ENCODE data around the gene EVX1. TPM values are rescaled to one million over a fixed set of nuclear protein-coding genes. Genes with fewer than 3 reads are reported as not detected.

EVX1 gene
- polyA plus RNA-seq, 1 donor = not detected

- H3K36me3 ChIP-seq (ENCODE audit: control insufficient read depth, insufficient read depth, low read length) = no peaks in the 10 kb centered on the region
- H3K27me3 ChIP-seq (ENCODE audit: control insufficient read depth, insufficient read depth, low read length) = peaks cover 93% of the 10 kb centered on the region
- H3K4me1 ChIP-seq (ENCODE audit: control insufficient read depth, insufficient read depth, low read length) = peaks cover 26% of the 10 kb centered on the region
- no peak overlapping the region for H3K27ac ChIP-seq (ENCODE audit: low read length)
- no peak for DNase-seq
- H3K4me3 ChIP-seq (ENCODE audit: low read length) = no peak overlapping the region
- WGBS (ENCODE audit: insufficient coverage, low lambda C conversion rate) = no CpG with 5 or more reads among the region's 8 CpGs
- H3K9me3 ChIP-seq (ENCODE audit: control insufficient read depth, low read depth, low read length) = peaks cover 9% of the 10 kb centered on the region
Measured at GRCh38 chr7:27214239-27214950, 28.2 kb upstream of the EVX1 start.

DNA sequence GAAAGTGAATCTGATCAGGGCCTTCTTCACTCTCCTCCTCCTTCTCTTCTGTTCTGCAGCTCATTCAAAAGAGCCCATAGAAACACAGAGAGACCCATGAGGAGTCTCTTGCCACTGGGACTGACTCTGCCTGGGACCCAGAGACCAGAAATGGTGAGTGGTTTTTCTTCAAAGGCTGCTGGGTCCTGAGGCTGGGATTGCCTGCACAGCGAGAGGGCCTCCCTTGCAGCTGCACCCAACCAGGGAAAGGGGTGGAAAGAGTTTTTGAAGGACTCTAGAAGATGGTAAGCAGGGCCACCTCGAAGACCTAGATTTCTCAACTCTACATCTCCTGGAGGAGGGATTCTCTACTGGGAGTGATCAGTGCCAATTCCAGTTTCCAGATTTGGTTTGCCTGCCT lies 27.2 kb upstream of the EVX1 start:
- DNase-seq = no peak
- no CpG with 5 or more reads among the region's 2 CpGs for WGBS (ENCODE audit: insufficient coverage, low lambda C conversion rate)
- Histone ChIP-seq H3K4me1 (ENCODE audit: control insufficient read depth, insufficient read depth, low read length) (peaks cover 16% of the 10 kb centered on the region), H3K27ac (ENCODE audit: low read length) (no peak overlapping the region), H3K36me3 (ENCODE audit: control insufficient read depth, insufficient read depth, low read length) (no peaks in the 10 kb centered on the region), H3K9me3 (ENCODE audit: control insufficient read depth, low read depth, low read length) (peaks cover 9% of the 10 kb centered on the region), H3K27me3 (ENCODE audit: control insufficient read depth, insufficient read depth, low read length) (peaks cover 93% of the 10 kb centered on the region), H3K4me3 (ENCODE audit: low read length) (no peak overlapping the region)

DNA sequence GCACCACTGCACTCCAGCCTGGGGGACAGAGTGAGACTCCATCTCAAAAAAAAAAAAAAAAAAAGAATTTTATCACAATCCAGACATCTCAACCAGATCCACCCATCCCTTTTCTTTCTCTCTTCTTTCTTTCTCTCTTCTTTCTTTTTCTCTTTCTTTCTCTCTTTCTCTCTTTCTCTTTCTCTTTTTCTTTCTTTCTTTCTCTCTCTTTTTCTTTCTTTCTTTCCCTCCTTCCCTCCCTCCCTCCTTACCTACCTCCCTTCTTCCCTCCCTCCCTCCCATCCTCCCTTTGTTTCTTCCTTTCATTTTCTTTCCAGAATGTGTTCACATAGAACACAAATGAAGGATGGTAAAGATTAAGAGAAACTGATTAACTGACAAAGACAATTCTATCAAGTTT lies 24.7 kb upstream of the EVX1 start:
- peaks cover 9% of the 10 kb centered on the region for H3K9me3 ChIP-seq (ENCODE audit: control insufficient read depth, low read depth, low read length)
- no peaks in the 10 kb centered on the region for H3K36me3 ChIP-seq (ENCODE audit: control insufficient read depth, insufficient read depth, low read length)
- H3K27me3 ChIP-seq (ENCODE audit: control insufficient read depth, insufficient read depth, low read length) = peaks cover 91% of the 10 kb centered on the region
- no peak overlapping the region for H3K4me3 ChIP-seq (ENCODE audit: low read length)
- H3K27ac ChIP-seq (ENCODE audit: low read length) = no peak overlapping the region
- DNase-seq = no peak
- H3K4me1 ChIP-seq (ENCODE audit: control insufficient read depth, insufficient read depth, low read length) = no peaks in the 10 kb centered on the region

GRCh38 chr7:27219821-27220220 lies 22.8 kb upstream of the EVX1 start:
- H3K4me1 ChIP-seq (ENCODE audit: control insufficient read depth, insufficient read depth, low read length) = no peaks in the 10 kb centered on the region
- H3K27ac ChIP-seq (ENCODE audit: low read length) = no peak overlapping the region
- H3K4me3 ChIP-seq (ENCODE audit: low read length) = no peak overlapping the region
- WGBS (ENCODE audit: insufficient coverage, low lambda C conversion rate) = no CpG with 5 or more reads among the region's 4 CpGs
- DNase-seq = no peak
- H3K36me3 ChIP-seq (ENCODE audit: control insufficient read depth, insufficient read depth, low read length) = no peaks in the 10 kb centered on the region
- peaks cover 90% of the 10 kb centered on the region for H3K27me3 ChIP-seq (ENCODE audit: control insufficient read depth, insufficient read depth, low read length)
- no peaks in the 10 kb centered on the region for H3K9me3 ChIP-seq (ENCODE audit: control insufficient read depth, low read depth, low read length)

DNA sequence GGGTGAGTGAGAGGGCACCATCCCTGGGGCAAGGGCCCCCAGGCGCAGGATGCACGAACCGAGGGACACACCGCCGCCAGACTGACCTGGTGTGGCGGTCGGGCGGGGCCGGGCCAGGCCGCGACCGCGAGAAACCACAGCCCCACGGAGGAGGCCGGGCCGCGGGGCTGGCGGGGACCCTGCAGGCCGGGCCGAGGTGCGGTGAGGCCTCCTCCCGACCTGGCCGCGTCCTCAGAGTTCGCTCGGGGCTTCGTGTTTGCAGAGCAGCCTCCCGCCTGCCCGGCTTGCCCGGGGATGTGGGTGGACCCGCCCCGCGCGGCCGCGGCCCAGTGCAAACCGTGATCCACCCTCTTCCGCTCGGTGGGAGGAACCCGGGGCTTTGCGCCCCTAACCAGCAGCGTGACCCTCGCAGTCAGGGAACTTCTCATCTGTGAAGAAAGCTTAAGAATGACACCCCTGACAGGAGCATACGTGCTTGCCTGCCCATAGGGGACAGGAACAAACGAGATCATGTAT lies 22.1 kb upstream of the EVX1 start:
- H3K27me3 ChIP-seq (ENCODE audit: control insufficient read depth, insufficient read depth, low read length) = peaks cover 90% of the 10 kb centered on the region
- no peaks in the 10 kb centered on the region for H3K36me3 ChIP-seq (ENCODE audit: control insufficient read depth, insufficient read depth, low read length)
- no peaks in the 10 kb centered on the region for H3K4me1 ChIP-seq (ENCODE audit: control insufficient read depth, insufficient read depth, low read length)
- DNase-seq = no peak
- WGBS (ENCODE audit: insufficient coverage, low lambda C conversion rate) = no CpG with 5 or more reads among the region's 45 CpGs
- no peak overlapping the region for H3K4me3 ChIP-seq (ENCODE audit: low read length)
- peaks cover 3% of the 10 kb centered on the region for H3K9me3 ChIP-seq (ENCODE audit: control insufficient read depth, low read depth, low read length)
- H3K27ac ChIP-seq (ENCODE audit: low read length) = no peak overlapping the region

DNA sequence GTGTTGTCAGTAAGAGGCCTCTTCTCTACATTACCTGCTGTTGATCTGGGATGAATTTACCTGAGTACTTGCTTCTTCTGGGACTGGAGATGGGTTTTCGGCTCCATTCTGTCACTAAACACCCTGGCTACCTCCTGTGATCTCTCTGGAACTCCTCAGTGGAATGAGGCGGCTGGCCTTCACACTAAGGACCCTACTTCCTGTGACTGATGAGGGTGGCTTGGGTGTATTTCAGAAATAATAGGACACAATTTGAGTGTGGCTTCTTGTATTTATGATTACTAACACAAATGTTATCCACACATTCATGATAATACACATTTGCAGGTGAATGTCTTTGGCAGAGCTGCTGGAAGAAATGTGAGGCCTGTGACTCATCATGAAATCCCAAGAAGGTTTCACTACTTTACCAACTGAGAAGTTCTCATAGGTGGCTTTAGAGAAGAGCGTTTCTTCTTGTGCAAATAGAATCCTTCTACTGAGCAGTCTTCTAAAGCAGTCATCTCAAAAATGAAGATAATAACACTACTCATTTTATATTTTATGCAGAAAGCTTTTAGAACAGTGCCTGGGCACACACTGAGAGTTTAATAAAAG lies 21.3 kb upstream of the EVX1 start:
- no CpG with 5 or more reads among the region's 3 CpGs for WGBS (ENCODE audit: insufficient coverage, low lambda C conversion rate)
- Histone ChIP-seq H3K4me1 (ENCODE audit: control insufficient read depth, insufficient read depth, low read length) (no peaks in the 10 kb centered on the region), H3K4me3 (ENCODE audit: low read length) (no peak overlapping the region), H3K27ac (ENCODE audit: low read length) (no peak overlapping the region), H3K36me3 (ENCODE audit: control insufficient read depth, insufficient read depth, low read length) (no peaks in the 10 kb centered on the region), H3K27me3 (ENCODE audit: control insufficient read depth, insufficient read depth, low read length) (peaks cover 90% of the 10 kb centered on the region), H3K9me3 (ENCODE audit: control insufficient read depth, low read depth, low read length) (peaks cover 5% of the 10 kb centered on the region)
- no peak for DNase-seq

DNA sequence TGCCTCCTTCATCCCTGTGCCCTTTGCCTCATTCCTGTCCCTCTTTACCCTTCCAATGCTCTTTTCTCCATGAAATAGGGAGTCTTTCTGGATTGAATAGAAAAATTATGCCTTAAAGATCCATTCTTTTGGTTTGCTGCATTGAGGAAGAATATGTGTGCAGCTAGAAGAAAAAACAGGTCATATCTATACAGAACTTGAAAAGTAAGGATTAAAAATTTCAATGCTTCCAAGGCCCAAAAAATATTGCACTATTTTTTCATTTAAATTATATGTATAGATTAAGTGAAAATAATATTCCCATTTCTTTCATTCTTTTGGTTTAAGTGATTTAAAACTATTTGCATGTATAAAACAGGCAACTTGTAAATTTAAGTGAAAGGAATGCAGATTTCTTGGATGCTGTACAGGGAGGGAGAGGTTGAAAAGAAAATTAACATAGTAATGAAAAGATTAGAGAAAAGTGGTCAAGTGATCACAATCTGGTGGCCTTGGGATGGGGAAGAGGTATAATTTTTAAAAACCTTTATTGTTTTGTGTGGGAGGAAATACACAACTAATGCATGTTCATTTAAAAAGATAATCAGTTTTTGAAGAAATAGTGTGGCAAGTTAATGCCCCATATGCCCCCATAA lies 18.5 kb upstream of the EVX1 start:
- Histone ChIP-seq H3K27me3 (ENCODE audit: control insufficient read depth, insufficient read depth, low read length) (peaks cover 89% of the 10 kb centered on the region), H3K4me1 (ENCODE audit: control insufficient read depth, insufficient read depth, low read length) (no peaks in the 10 kb centered on the region), H3K9me3 (ENCODE audit: control insufficient read depth, low read depth, low read length) (peaks cover 5% of the 10 kb centered on the region), H3K27ac (ENCODE audit: low read length) (no peak overlapping the region), H3K36me3 (ENCODE audit: control insufficient read depth, insufficient read depth, low read length) (no peaks in the 10 kb centered on the region), H3K4me3 (ENCODE audit: low read length) (no peak overlapping the region)
- DNase-seq = no peak

DNA sequence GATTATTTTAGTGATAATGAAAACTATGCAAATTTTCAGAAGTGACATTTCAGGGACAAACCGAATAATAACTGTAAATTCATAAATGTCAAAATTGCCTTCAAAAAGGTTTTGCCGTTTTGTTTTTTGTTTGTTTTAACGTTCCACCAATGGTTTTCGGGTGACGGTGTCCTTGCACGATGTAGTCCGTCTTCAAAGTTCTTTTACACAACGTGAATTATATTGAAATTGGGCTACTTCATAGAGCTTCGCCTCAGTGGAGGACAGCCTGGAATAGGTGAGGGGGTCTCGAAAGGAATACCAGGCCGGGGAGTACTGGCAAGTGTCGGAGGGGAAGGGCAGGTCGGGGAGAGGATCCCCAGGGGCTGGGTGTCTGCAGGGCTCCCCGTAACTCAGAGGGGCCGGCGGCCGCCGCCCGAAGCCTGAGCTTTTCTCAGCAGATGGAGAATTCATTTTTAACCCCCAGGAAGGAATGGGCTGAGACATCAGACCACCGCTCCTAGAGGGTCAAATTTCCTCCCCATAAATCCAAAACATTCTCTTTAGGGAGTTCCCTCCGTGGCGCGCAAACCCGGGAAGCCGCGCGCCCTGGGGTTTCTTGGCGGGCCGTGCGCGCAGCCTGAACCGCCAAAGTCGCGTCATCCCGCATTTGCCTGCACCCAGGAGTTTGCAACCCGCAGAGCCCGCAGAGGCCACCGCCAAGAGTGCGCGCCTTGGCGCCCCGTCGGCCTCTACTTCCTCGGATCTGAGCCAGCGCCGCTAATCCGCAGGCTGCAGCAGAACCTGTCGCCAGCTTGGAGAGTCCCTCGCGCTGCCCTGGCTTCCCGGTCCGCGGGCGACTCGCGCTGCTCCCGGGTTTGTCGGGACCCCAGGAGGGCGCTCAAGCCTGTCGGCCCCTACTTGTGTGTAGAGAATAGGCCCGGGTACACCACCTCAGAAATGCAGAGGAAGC lies 17.3 kb upstream of the EVX1 start:
- no CpG with 5 or more reads among the region's 61 CpGs for WGBS (ENCODE audit: insufficient coverage, low lambda C conversion rate)
- H3K36me3 ChIP-seq (ENCODE audit: control insufficient read depth, insufficient read depth, low read length) = no peaks in the 10 kb centered on the region
- peaks cover 5% of the 10 kb centered on the region for H3K9me3 ChIP-seq (ENCODE audit: control insufficient read depth, low read depth, low read length)
- DNase-seq = no peak
- no peak overlapping the region for H3K27ac ChIP-seq (ENCODE audit: low read length)
- H3K4me3 ChIP-seq (ENCODE audit: low read length) = no peak overlapping the region
- H3K27me3 ChIP-seq (ENCODE audit: control insufficient read depth, insufficient read depth, low read length) = peaks cover 88% of the 10 kb centered on the region
- no peaks in the 10 kb centered on the region for H3K4me1 ChIP-seq (ENCODE audit: control insufficient read depth, insufficient read depth, low read length)

DNA sequence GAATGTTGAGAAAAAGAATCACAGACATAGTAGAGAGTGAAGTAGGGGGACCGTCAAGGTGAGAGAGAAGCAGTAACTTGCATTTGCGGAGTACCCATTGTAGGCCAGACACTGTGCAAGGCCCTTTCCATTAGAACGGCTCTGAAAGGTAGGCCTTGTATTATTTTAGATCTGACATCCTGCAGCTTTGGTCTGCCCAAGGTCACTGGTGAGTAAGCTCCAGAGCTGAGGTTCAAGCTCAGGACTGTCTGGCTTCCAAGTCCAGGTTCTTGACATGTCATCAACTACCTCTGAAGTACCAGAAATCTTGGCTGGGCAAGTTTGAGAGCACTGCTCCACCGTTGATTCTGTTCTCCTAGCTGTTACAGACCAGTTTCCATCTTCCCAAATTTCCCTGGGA lies 13.2 kb upstream of the EVX1 start:
- 100% methylated on average over 1 of the region's 4 CpGs for WGBS (ENCODE audit: insufficient coverage, low lambda C conversion rate)
- peaks cover 62% of the 10 kb centered on the region for H3K27me3 ChIP-seq (ENCODE audit: control insufficient read depth, insufficient read depth, low read length)

More for the DNA sequence above, 13.2 kb upstream of the EVX1 start:
- H3K36me3 ChIP-seq (ENCODE audit: control insufficient read depth, insufficient read depth, low read length) = no peaks in the 10 kb centered on the region
- no peaks in the 10 kb centered on the region for H3K4me1 ChIP-seq (ENCODE audit: control insufficient read depth, insufficient read depth, low read length)
- H3K27ac ChIP-seq (ENCODE audit: low read length) = no peak overlapping the region
- H3K9me3 ChIP-seq (ENCODE audit: control insufficient read depth, low read depth, low read length) = peaks cover 5% of the 10 kb centered on the region
- no peak overlapping the region for H3K4me3 ChIP-seq (ENCODE audit: low read length)
- DNase-seq = no peak
